GM18498 (cell line): ENCODE results near the gene FBXO21.

Experiments
- ATAC-seq: cut with Tn5 transposase; IDR thresholded peaks from one replicate; pipeline ENCODE4 v1.9.1; 2021; ENCODE audit warnings: mild to moderate bottlenecking, moderate library complexity; ENCODE audit not compliant: unreplicated experiment

FBXO21 gene

GRCh38 chr12:117140397-117141096 is 49.7 kb downstream of the FBXO21 start:
- ATAC-seq: no peak

GRCh38 chr12:117139025-117139717 is 51.1 kb downstream of the FBXO21 start:
- no peak for ATAC-seq

- ATAC-seq: no peak
Observed at GRCh38 chr12:117134721-117135120, 55.5 kb downstream of the FBXO21 start.

GRCh38 chr12:117134059-117134458 is 56.2 kb downstream of the FBXO21 start:
- no peak for ATAC-seq

GRCh38 chr12:117130801-117131200 is 59.5 kb downstream of the FBXO21 start:
- ATAC-seq: no peak

- ATAC-seq: no peak
Observed at GRCh38 chr12:117129391-117129790, 60.9 kb downstream of the FBXO21 start.

GRCh38 chr12:117127933-117128823 is 62.1 kb downstream of the FBXO21 start:
- ATAC-seq: no peak

GRCh38 chr12:117126335-117126734 is 63.9 kb downstream of the FBXO21 start:
- no peak for ATAC-seq

GRCh38 chr12:117125767-117126166 is 64.5 kb downstream of the FBXO21 start:
- no peak for ATAC-seq

- ATAC-seq: no peak
Observed at GRCh38 chr12:117125272-117125613, 65.0 kb downstream of the FBXO21 start.

GRCh38 chr12:117124421-117125271 is 65.6 kb downstream of the FBXO21 start:
- no peak for ATAC-seq

- ATAC-seq: no peak
Observed at GRCh38 chr12:117121441-117121840, 68.8 kb downstream of the FBXO21 start.

- no peak for ATAC-seq
Observed at GRCh38 chr12:117120787-117121186, 69.5 kb downstream of the FBXO21 start.

GRCh38 chr12:117119592-117120198 is 70.6 kb downstream of the FBXO21 start:
- peak; percentile 55 for ATAC-seq

GRCh38 chr12:117118838-117119591 is 71.3 kb downstream of the FBXO21 start:
- ATAC-seq: no peak

- no peak for ATAC-seq
Observed at GRCh38 chr12:117114784-117115183, 75.5 kb downstream of the FBXO21 start.

GRCh38 chr12:117113231-117113630 is 77.0 kb downstream of the FBXO21 start:
- no peak for ATAC-seq

- no peak for ATAC-seq
Observed at GRCh38 chr12:117111821-117112595, 78.3 kb downstream of the FBXO21 start.

- ATAC-seq: no peak
Observed at GRCh38 chr12:117111386-117111785, 78.9 kb downstream of the FBXO21 start.
